OCI-LY3 (cell line): ENCODE measurements around the gene ITSN1.

ENCODE experiments used
- H2AFZ ChIP-seq: fragments of 200-600, 300-600 bp; shearing (Covaris generic); 2 replicates; pipeline ENCODE4 v1.6.0; 2014; ENCODE audit warnings: antibody characterized with exemption, low read depth, low read length
- H3K27ac ChIP-seq: fragments of 200-600, 300-600 bp; sonication (generic); 2 replicates; pipeline ENCODE4 v1.5.1; 2014; ENCODE audit warnings: mild to moderate bottlenecking, low read length, moderate library complexity, mixed read lengths
- H3K27me3 ChIP-seq: fragments of 200-600, 300-600 bp; sonication (generic); 2 replicates; pipeline ENCODE4 v1.6.1; 2014; ENCODE audit warnings: low read depth, low read length, mixed read lengths
- H3K36me3 ChIP-seq: fragments of 200-600, 300-600 bp; sonication (generic); replicated peaks from 2 replicates; pipeline ENCODE3; 2014; ENCODE audit warnings: low read depth, low read length, mixed read lengths
- H3K4me1 ChIP-seq: fragments of 300-600, 200-600 bp; sonication (generic); 2 replicates; pipeline ENCODE4 v1.6.1; 2014; ENCODE audit warnings: low read length, mixed read lengths
- H3K4me2 ChIP-seq: fragments of 200-600, 300-600 bp; sonication (generic); 2 replicates; pipeline ENCODE4 v1.6.1; 2014; ENCODE audit warnings: low read length, mixed read lengths
- H3K4me3 ChIP-seq: fragments of 300-600, 200-600 bp; sonication (generic); 2 replicates; pipeline ENCODE4 v1.5.1; 2014; ENCODE audit warnings: antibody characterized with exemption, mild to moderate bottlenecking, low read length, moderate library complexity
- H3K79me2 ChIP-seq: fragments of 300-600, 200-600 bp; shearing (Covaris generic); 2 replicates; pipeline ENCODE4 v1.6.1; 2014; ENCODE audit warnings: mild to moderate bottlenecking, low read length, mixed read lengths
- H3K9ac ChIP-seq: fragments of 300-600, 200-600 bp; shearing (Covaris generic); 2 replicates; pipeline ENCODE4 v1.6.0; 2014; ENCODE audit warnings: mild to moderate bottlenecking, low read length, moderate library complexity
- H3K9me3 ChIP-seq: fragments of 200-600, 300-600 bp; shearing (Covaris generic); 2 replicates; pipeline ENCODE4 v1.6.1; 2014; ENCODE audit warnings: low read length, mixed read lengths; ENCODE audit not compliant: insufficient read depth
- H4K20me1 ChIP-seq: fragments of 200-600, 300-600 bp; sonication (generic); 2 replicates; pipeline ENCODE4 v1.6.1; 2016; ENCODE audit warnings: low read length, mixed read lengths; ENCODE audit not compliant: insufficient read depth
- CTCF ChIP-seq: fragments of 200-600, 300-600 bp; sonication (generic); IDR thresholded peaks from 2 replicates; pipeline ENCODE4 v1.5.1; 2014; ENCODE audit warnings: antibody characterized with exemption, low read length, low read depth
- EZH2phosphoT487 ChIP-seq: fragments of 200-600 bp; shearing (Covaris generic); IDR thresholded peaks from 2 replicates; pipeline ENCODE4 v1.6.1; 2018; ENCODE audit warnings: antibody characterized with exemption, mixed run types, low read depth

The ITSN1 gene

GRCh38 chr21:33932731-33933130, 290.4 kb downstream of the ITSN1 start:
- H4K20me1 ChIP-seq: no peaks in the 10 kb centered on the region
- peak overlapping the region; percentile 87 for H3K9ac ChIP-seq
- peaks cover 19% of the 10 kb centered on the region for H3K4me1 ChIP-seq
- peaks cover 16% of the 10 kb centered on the region for H3K36me3 ChIP-seq
- 0 out of 2 replicates have a peak overlapping the region, but pooled peaks have one; percentile 75 for H3K27ac ChIP-seq
- H3K27me3 ChIP-seq: no peaks in the 10 kb centered on the region
- no peaks in the 10 kb centered on the region for H3K9me3 ChIP-seq
- H3K4me2 ChIP-seq: peak overlapping the region; percentile 99
- H2AFZ ChIP-seq: no peak overlapping the region
- H3K4me3 ChIP-seq: peak overlapping the region; percentile 86
- peaks cover 19% of the 10 kb centered on the region for H3K79me2 ChIP-seq
- TF ChIP-seq CTCF (no peak), EZH2phosphoT487 (no peak)

- Histone ChIP-seq H3K36me3 (peaks cover 27% of the 10 kb centered on the region), H3K79me2 (peaks cover 19% of the 10 kb centered on the region), H3K27ac (no peak overlapping the region), H3K9me3 (no peaks in the 10 kb centered on the region), H3K4me3 (no peak overlapping the region), H3K27me3 (no peaks in the 10 kb centered on the region), H4K20me1 (no peaks in the 10 kb centered on the region), H3K4me1 (peaks cover 31% of the 10 kb centered on the region), H3K9ac (no peak overlapping the region), H3K4me2 (no peak overlapping the region), H2AFZ (no peak overlapping the region)
- TF ChIP-seq CTCF (no peak), EZH2phosphoT487 (no peak)
Observed at GRCh38 chr21:33936301-33937038, 294.2 kb downstream of the ITSN1 start.

- peaks cover 16% of the 10 kb centered on the region for H3K79me2 ChIP-seq
- peaks cover 31% of the 10 kb centered on the region for H3K4me1 ChIP-seq
- no peaks in the 10 kb centered on the region for H4K20me1 ChIP-seq
- H3K9ac ChIP-seq: no peak overlapping the region
- H3K4me2 ChIP-seq: no peak overlapping the region
- no peaks in the 10 kb centered on the region for H3K27me3 ChIP-seq
- peaks cover 27% of the 10 kb centered on the region for H3K36me3 ChIP-seq
- TF ChIP-seq EZH2phosphoT487 (no peak), CTCF (no peak)
- H3K27ac ChIP-seq: no peak overlapping the region
- H2AFZ ChIP-seq: no peak overlapping the region
- H3K9me3 ChIP-seq: no peaks in the 10 kb centered on the region
- no peak overlapping the region for H3K4me3 ChIP-seq
Observed at GRCh38 chr21:33937146-33937545, 294.8 kb downstream of the ITSN1 start.

- peaks cover 24% of the 10 kb centered on the region for H3K4me1 ChIP-seq
- peak overlapping the region; percentile 35 for H3K4me2 ChIP-seq
- peaks cover 8% of the 10 kb centered on the region for H3K79me2 ChIP-seq
- H2AFZ ChIP-seq: no peak overlapping the region; the same call in 1 of the 2 replicates
- no peaks in the 10 kb centered on the region for H4K20me1 ChIP-seq
- H3K27me3 ChIP-seq: no peaks in the 10 kb centered on the region
- H3K9me3 ChIP-seq: no peaks in the 10 kb centered on the region
- H3K9ac ChIP-seq: peak overlapping the region; percentile 13; the same call in 1 of the 2 replicates
- no peak overlapping the region for H3K4me3 ChIP-seq
- TF ChIP-seq EZH2phosphoT487 (no peak), CTCF (no peak)
- H3K36me3 ChIP-seq: peaks cover 27% of the 10 kb centered on the region
- peak overlapping the region; percentile 27; the same call in 1 of the 2 replicates for H3K27ac ChIP-seq
Observed at GRCh38 chr21:33937931-33938339, 295.6 kb downstream of the ITSN1 start.
